ENCODE data around the gene MYOD1.

The MYOD1 gene

GRCh38 chr11:17766073-17766359 lies 46.6 kb downstream of the MYOD1 start:
- no peak for TF ChIP-seq CTCF (IDR thresholded peaks at IDR 0.05; ENCODE audit: insufficient read depth, low read depth, low read length, missing control alignments)
- DNase-seq (ENCODE audit: low read depth): no peak
- no peak overlapping the region for H3K4me3 ChIP-seq (ENCODE audit: low read length)

- DNase-seq (ENCODE audit: low read depth): no peak
- no peak overlapping the region for H3K4me3 ChIP-seq (ENCODE audit: low read length)
- TF ChIP-seq CTCF (IDR thresholded peaks at IDR 0.05; ENCODE audit: insufficient read depth, low read depth, low read length, missing control alignments): peak; percentile 17
Measured at GRCh38 chr11:17766590-17766989, 47.2 kb downstream of the MYOD1 start.

- TF ChIP-seq CTCF (IDR thresholded peaks at IDR 0.05; ENCODE audit: insufficient read depth, low read depth, low read length, missing control alignments): no peak
- no peak overlapping the region for H3K4me3 ChIP-seq (ENCODE audit: low read length)
- no peak for DNase-seq (ENCODE audit: low read depth)
Measured at GRCh38 chr11:17767301-17767885, 48.0 kb downstream of the MYOD1 start.

GRCh38 chr11:17767914-17768313 lies 48.5 kb downstream of the MYOD1 start:
- no peak for DNase-seq (ENCODE audit: low read depth)
- no peak overlapping the region for H3K4me3 ChIP-seq (ENCODE audit: low read length)
- no peak for TF ChIP-seq CTCF (IDR thresholded peaks at IDR 0.05; ENCODE audit: insufficient read depth, low read depth, low read length, missing control alignments)

GRCh38 chr11:17768547-17768946 lies 49.2 kb downstream of the MYOD1 start:
- no peak for DNase-seq (ENCODE audit: low read depth)

GRCh38 chr11:17769218-17769617 lies 49.8 kb downstream of the MYOD1 start:
- DNase-seq (ENCODE audit: low read depth): no peak
- H3K4me3 ChIP-seq (ENCODE audit: low read length): no peak overlapping the region
- no peak for TF ChIP-seq CTCF (IDR thresholded peaks at IDR 0.05; ENCODE audit: insufficient read depth, low read depth, low read length, missing control alignments)

More at GRCh38 chr11:17768547-17768946, 49.2 kb downstream of the MYOD1 start:
- no peak for TF ChIP-seq CTCF (IDR thresholded peaks at IDR 0.05; ENCODE audit: insufficient read depth, low read depth, low read length, missing control alignments)
- no peak overlapping the region for H3K4me3 ChIP-seq (ENCODE audit: low read length)

GRCh38 chr11:17770048-17770652 lies 50.8 kb downstream of the MYOD1 start:
- TF ChIP-seq CTCF (IDR thresholded peaks at IDR 0.05; ENCODE audit: insufficient read depth, low read depth, low read length, missing control alignments): no peak
- no peak for DNase-seq (ENCODE audit: low read depth)
- H3K4me3 ChIP-seq (ENCODE audit: low read length): no peak overlapping the region

Measured in epithelial cell of esophagus (primary cell).